HEK293 (cell line): ENCODE results near the gene PPIL6.

Experiments used
- CTCF ChIA-PET: fragments of 350-600 bp; formaldehyde crosslinking; extraction: SDS; loops from one replicate; lab custom pipeline; 2021; ENCODE audit warnings: antibody characterized with exemption; lab: Yijun Ruan, JAX
- POLR2A ChIA-PET: fragments of 300-600 bp; formaldehyde crosslinking; extraction: SDS; loops from one replicate; lab custom pipeline; 2020; ENCODE audit warnings: antibody characterized with exemption, inconsistent platforms; lab: Yijun Ruan, JAX
- H3K27ac ChIP-seq: fragments of 200-500 bp; sonication (Bioruptor generic); 2 replicates; pipeline ENCODE4 v1.5.1; 2014; ENCODE audit warnings: low read depth, low read length, control low read depth, inconsistent platforms; ENCODE audit errors: extremely low read depth
- H3K36me3 ChIP-seq, 2 experiments: fragments of 200-500 bp in 1 of 2; sonication (Bioruptor generic) in 1 of 2; 1 replicate in 1 of 2; 2 replicates in 1 of 2; pipeline ENCODE4 v1.5.1; 2014 to 2017; ENCODE audit warnings: inconsistent platforms in 2 of 2, low read length in 2 of 2; ENCODE audit not compliant: control insufficient read depth in 2 of 2, insufficient read depth in 1 of 2
- H3K4me1 ChIP-seq: fragments of 200-500 bp; sonication (Bioruptor generic); 2 replicates; pipeline ENCODE4 v1.5.1; 2014; ENCODE audit warnings: mild to moderate bottlenecking, low read length, inconsistent platforms; ENCODE audit not compliant: control insufficient read depth, insufficient read depth
- H3K4me3 ChIP-seq: 2 replicates; pipeline ENCODE4 v1.5.1; 2011; ENCODE audit warnings: low read depth, mild to moderate bottlenecking, control low read depth, low read length, moderate library complexity
- H3K9me3 ChIP-seq: fragments of 200-500 bp; sonication (Bioruptor generic); 2 replicates; pipeline ENCODE4 v1.5.1; 2014; ENCODE audit warnings: low read depth, low read length, inconsistent platforms; ENCODE audit not compliant: control insufficient read depth, insufficient read depth
- KLF1 ChIP-seq: fragments of 450-650 bp; formaldehyde crosslinking; IDR thresholded peaks from 2 replicates; pipeline ENCODE4 v1.5.1; 2016; ENCODE audit warnings: missing biosample characterization, missing genetic modification characterization
- KLF7 ChIP-seq: fragments of 450-650 bp; formaldehyde crosslinking; IDR thresholded peaks from 2 replicates; pipeline ENCODE4 v1.5.1; 2016; ENCODE audit warnings: missing biosample characterization, missing genetic modification characterization, borderline replicate concordance
- KLF8 ChIP-seq: fragments of 450-650 bp; formaldehyde crosslinking; IDR thresholded peaks from 2 replicates; pipeline ENCODE4 v1.5.1; 2016; ENCODE audit warnings: missing biosample characterization, missing genetic modification characterization
- PRDM10 ChIP-seq: fragments of 450-650 bp; formaldehyde crosslinking; IDR thresholded peaks from 2 replicates; pipeline ENCODE4 v1.5.1; 2016; ENCODE audit warnings: missing biosample characterization, missing genetic modification characterization
- SCRT2 ChIP-seq: fragments of 450-650 bp; formaldehyde crosslinking; IDR thresholded peaks from 2 replicates; pipeline ENCODE4 v1.5.1; 2016; ENCODE audit warnings: missing biosample characterization, missing genetic modification characterization
- SETDB1 ChIP-seq: IDR thresholded peaks from one replicate; pipeline ENCODE4 v1.6.1; 2017; ENCODE audit warnings: mild to moderate bottlenecking, low read length, moderate library complexity, mixed read lengths; ENCODE audit not compliant: insufficient read length
- ZBTB49 ChIP-seq: fragments of 450-650 bp; formaldehyde crosslinking; IDR thresholded peaks from 2 replicates; pipeline ENCODE4 v1.5.1; 2016; ENCODE audit warnings: missing biosample characterization, missing genetic modification characterization, low read depth
- ZNF133 ChIP-seq: fragments of 450-650 bp; formaldehyde crosslinking; IDR thresholded peaks from 2 replicates; pipeline ENCODE4 v1.5.1; 2016; ENCODE audit warnings: missing biosample characterization, missing genetic modification characterization
- ZNF223 ChIP-seq: fragments of 450-650 bp; formaldehyde crosslinking; IDR thresholded peaks from 2 replicates; pipeline ENCODE4 v1.5.1; 2016; ENCODE audit warnings: missing biosample characterization, missing genetic modification characterization
- ZNF426 ChIP-seq: fragments of 450-650 bp; formaldehyde crosslinking; IDR thresholded peaks from 2 replicates; pipeline ENCODE4 v1.5.1; 2017; ENCODE audit warnings: missing biosample characterization, missing genetic modification characterization, mild to moderate bottlenecking, inconsistent platforms, moderate library complexity
- ZNF529 ChIP-seq: fragments of 450-650 bp; formaldehyde crosslinking; IDR thresholded peaks from 2 replicates; pipeline ENCODE4 v1.5.1; 2017; ENCODE audit warnings: missing genetic modification characterization, missing biosample characterization; ENCODE audit not compliant: insufficient replicate concordance
- ZNF544 ChIP-seq: fragments of 450-650 bp; formaldehyde crosslinking; IDR thresholded peaks from 2 replicates; pipeline ENCODE4 v1.5.0; 2017; ENCODE audit warnings: missing biosample characterization, missing genetic modification characterization
- ZNF561 ChIP-seq: fragments of 450-650 bp; IDR thresholded peaks from 2 replicates; pipeline ENCODE4 v1.5.1; 2018; ENCODE audit warnings: missing biosample characterization, missing genetic modification characterization, borderline replicate concordance
- ZNF707 ChIP-seq: fragments of 450-650 bp; formaldehyde crosslinking; IDR thresholded peaks from 2 replicates; pipeline ENCODE4 v1.5.1; 2016; ENCODE audit warnings: missing biosample characterization, missing genetic modification characterization
- ZNF76 ChIP-seq: fragments of 450-650 bp; formaldehyde crosslinking; IDR thresholded peaks from 2 replicates; pipeline ENCODE4; 2016; ENCODE audit warnings: low read depth, missing biosample characterization, missing genetic modification characterization, borderline replicate concordance
- ZSCAN5A ChIP-seq: fragments of 450-650 bp; formaldehyde crosslinking; IDR thresholded peaks from 2 replicates; pipeline ENCODE4 v1.5.1; 2016; ENCODE audit warnings: missing biosample characterization, missing genetic modification characterization

PPIL6 gene

GRCh38 chr6:109358204-109358603 is 82.2 kb downstream of the PPIL6 start (continued):
- TF ChIP-seq PRDM10 (tag by site-specific recombination): no peak
- TF ChIP-seq ZSCAN5A (tag by site-specific recombination): no peak
- TF ChIP-seq ZNF544 (tag by site-specific recombination): no peak
- no peak for TF ChIP-seq SCRT2 (tag by site-specific recombination)
- no peak for TF ChIP-seq KLF8 (tag by site-specific recombination)
- no peak for TF ChIP-seq ZNF426 (tag by site-specific recombination)
- TF ChIP-seq KLF7 (tag by site-specific recombination): no peak
- no peak for TF ChIP-seq ZNF223
- TF ChIP-seq ZNF133 (tag by site-specific recombination): no peak
- TF ChIP-seq ZNF76 (tag by site-specific recombination): no peak

- Histone ChIP-seq H3K27ac (no peak overlapping the region), H3K9me3 (no peaks in the 10 kb centered on the region), H3K36me3 (peaks cover 0 to 74% of the 10 kb centered on the region in 2 experiments; a peak in 1 of 3 replicates), H3K4me3 (no peak overlapping the region), H3K4me1 (no peaks in the 10 kb centered on the region)
- CTCF ChIA-PET: interaction anchor here (0.5 kb wide), 1 partner anchor 28 kb away, joined by 4 read pairs; no protein-coding TSS in a partner anchor
- TF ChIP-seq SETDB1: peak; percentile 43
- TF ChIP-seq ZNF561 (tag by site-specific recombination): no peak
- peak; percentile 91 for TF ChIP-seq ZNF707 (tag by site-specific recombination)
- TF ChIP-seq ZBTB49: no peak
- POLR2A ChIA-PET: no interaction called here
Measured at GRCh38 chr6:109356237-109356636, 84.2 kb downstream of the PPIL6 start.

GRCh38 chr6:109351231-109352130 is 88.9 kb downstream of the PPIL6 start:
- H3K27ac ChIP-seq: no peak overlapping the region
- TF ChIP-seq KLF1 (peak; percentile 48), ZNF529 (tag by site-specific recombination) (no peak)
- ChIA-PET CTCF (interaction anchor here (1.8 to 2.2 kb wide), 2 partner anchors 32 to 164 kb away, joined by 7 to 12 read pairs; partner anchors contain the start of gene CD164), POLR2A (no interaction called here)
- H3K4me3 ChIP-seq: no peak overlapping the region
- H3K36me3 ChIP-seq: peaks cover 0 to 27% of the 10 kb centered on the region in 2 experiments; a peak in 1 of 3 replicates
- peaks cover 3% of the 10 kb centered on the region; the same call in 1 of the 2 replicates for H3K4me1 ChIP-seq
- H3K9me3 ChIP-seq: no peaks in the 10 kb centered on the region
